ENCODE measurements around the gene RSPRY1. TPM values are rescaled to one million over a fixed set of nuclear protein-coding genes. Genes with fewer than 3 reads are reported as not detected.

Gene RSPRY1
- polyA plus RNA-seq, 2 donors: 7.5 to 9.8 TPM

DNA sequence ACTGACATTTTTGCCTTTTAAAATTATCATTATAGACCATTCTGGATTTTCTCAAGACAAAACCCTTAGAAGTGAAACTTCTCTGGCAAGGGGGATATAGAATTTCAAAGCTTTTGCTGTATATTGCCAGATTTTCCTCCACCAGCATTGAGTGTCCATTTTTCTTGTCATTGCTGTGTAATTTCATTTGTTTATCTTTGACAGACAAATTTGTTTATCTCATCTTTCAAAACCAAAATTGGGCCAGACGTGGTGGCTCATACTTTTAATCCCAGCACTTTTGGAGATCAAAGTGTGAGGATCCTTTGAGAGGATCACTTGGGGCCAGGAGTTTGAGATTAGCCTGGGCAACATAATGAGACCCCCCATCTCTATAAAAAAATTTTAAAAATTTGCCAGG lies 43.0 kb downstream of the RSPRY1 start:
- no peak overlapping the region for H3K27ac ChIP-seq (ENCODE audit: low read depth in 2 of 2, low read length in 1 of 2)
- no peaks in the 10 kb centered on the region for H3K4me1 ChIP-seq (ENCODE audit: control insufficient read depth in 2 of 2, insufficient read depth in 2 of 2, low read length in 1 of 2)
- WGBS, 2 donors: 70 to 87% methylated on average over 1 of the region's 1 CpG
- H3K36me3 ChIP-seq (ENCODE audit: control insufficient read depth in 2 of 2, insufficient read depth in 2 of 2, low read length in 1 of 2): peaks cover 2 to 18% of the 10 kb centered on the region in 2 donors
- no peaks in the 10 kb centered on the region for H3K9me3 ChIP-seq (ENCODE audit: control insufficient read depth in 2 of 2, insufficient read depth in 1 of 2, low read depth in 1 of 2, low read length in 1 of 2)
- H3K4me3 ChIP-seq (ENCODE audit: low read depth in 1 of 2, low read length in 2 of 2): no peak overlapping the region
- no peaks in the 10 kb centered on the region for H3K27me3 ChIP-seq (ENCODE audit: control insufficient read depth in 1 of 2, insufficient read depth in 2 of 2, low read length in 2 of 2)

GRCh38 chr16:57231821-57232350 lies 45.8 kb downstream of the RSPRY1 start:
- H3K27me3 ChIP-seq (ENCODE audit: control insufficient read depth in 1 of 2, insufficient read depth in 2 of 2, low read length in 2 of 2): no peaks in the 10 kb centered on the region
- no peaks in the 10 kb centered on the region for H3K4me1 ChIP-seq (ENCODE audit: control insufficient read depth in 2 of 2, insufficient read depth in 2 of 2, low read length in 1 of 2)
- no peak overlapping the region for H3K4me3 ChIP-seq (ENCODE audit: low read depth in 1 of 2, low read length in 2 of 2)
- 52 to 59% methylated on average over 3 of the region's 3 CpGs for WGBS, 2 donors
- H3K36me3 ChIP-seq (ENCODE audit: control insufficient read depth in 2 of 2, insufficient read depth in 2 of 2, low read length in 1 of 2): peaks cover 6 to 21% of the 10 kb centered on the region in 2 donors
- no peaks in the 10 kb centered on the region for H3K9me3 ChIP-seq (ENCODE audit: control insufficient read depth in 2 of 2, insufficient read depth in 1 of 2, low read depth in 1 of 2, low read length in 1 of 2)
- H3K27ac ChIP-seq (ENCODE audit: low read depth in 2 of 2, low read length in 1 of 2): no peak overlapping the region

GRCh38 chr16:57233944-57234706 lies 48.0 kb downstream of the RSPRY1 start:
- Histone ChIP-seq H3K9me3 (ENCODE audit: control insufficient read depth in 2 of 2, insufficient read depth in 1 of 2, low read depth in 1 of 2, low read length in 1 of 2) (no peaks in the 10 kb centered on the region), H3K4me3 (ENCODE audit: low read depth in 1 of 2, low read length in 2 of 2) (no peak overlapping the region), H3K4me1 (ENCODE audit: control insufficient read depth in 2 of 2, insufficient read depth in 2 of 2, low read length in 1 of 2) (no peaks in the 10 kb centered on the region), H3K27me3 (ENCODE audit: control insufficient read depth in 1 of 2, insufficient read depth in 2 of 2, low read length in 2 of 2) (no peaks in the 10 kb centered on the region), H3K36me3 (ENCODE audit: control insufficient read depth in 2 of 2, insufficient read depth in 2 of 2, low read length in 1 of 2) (peaks cover 8 to 16% of the 10 kb centered on the region in 2 donors), H3K27ac (ENCODE audit: low read depth in 2 of 2, low read length in 1 of 2) (no peak overlapping the region)
- WGBS, 2 donors: 91% methylated on average over 9 of the region's 9 CpGs

DNA sequence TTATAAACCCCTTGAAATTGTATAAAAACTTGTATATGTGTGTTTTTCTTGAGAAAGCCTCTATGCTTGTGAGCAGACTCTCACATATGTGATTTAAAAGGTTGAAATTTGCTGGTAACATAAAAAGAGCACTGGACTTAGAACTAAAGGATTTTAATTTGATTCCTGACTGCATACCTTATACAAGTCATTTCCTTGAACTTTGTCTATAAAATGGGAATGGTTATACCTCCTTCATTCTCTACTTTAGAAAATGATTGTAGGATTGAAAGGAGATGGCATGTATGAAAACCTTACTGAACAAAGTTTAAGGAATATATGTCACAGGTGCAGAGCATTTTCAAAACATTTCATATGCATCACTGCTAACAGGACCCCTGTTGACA lies 48.6 kb downstream of the RSPRY1 start:
- no peak overlapping the region for H3K27ac ChIP-seq (ENCODE audit: low read depth in 2 of 2, low read length in 1 of 2)
- H3K9me3 ChIP-seq (ENCODE audit: control insufficient read depth in 2 of 2, insufficient read depth in 1 of 2, low read depth in 1 of 2, low read length in 1 of 2): no peaks in the 10 kb centered on the region
- H3K36me3 ChIP-seq (ENCODE audit: control insufficient read depth in 2 of 2, insufficient read depth in 2 of 2, low read length in 1 of 2): peaks cover 10 to 16% of the 10 kb centered on the region in 2 donors
- no peaks in the 10 kb centered on the region for H3K4me1 ChIP-seq (ENCODE audit: control insufficient read depth in 2 of 2, insufficient read depth in 2 of 2, low read length in 1 of 2)
- H3K4me3 ChIP-seq (ENCODE audit: low read depth in 1 of 2, low read length in 2 of 2): no peak overlapping the region
- no peaks in the 10 kb centered on the region for H3K27me3 ChIP-seq (ENCODE audit: control insufficient read depth in 1 of 2, insufficient read depth in 2 of 2, low read length in 2 of 2)

- Histone ChIP-seq H3K27ac (ENCODE audit: low read depth in 2 of 2, low read length in 1 of 2) (no peak overlapping the region), H3K27me3 (ENCODE audit: control insufficient read depth in 1 of 2, insufficient read depth in 2 of 2, low read length in 2 of 2) (no peaks in the 10 kb centered on the region), H3K4me1 (ENCODE audit: control insufficient read depth in 2 of 2, insufficient read depth in 2 of 2, low read length in 1 of 2) (no peaks in the 10 kb centered on the region), H3K36me3 (ENCODE audit: control insufficient read depth in 2 of 2, insufficient read depth in 2 of 2, low read length in 1 of 2) (peaks cover 10 to 16% of the 10 kb centered on the region in 2 donors), H3K9me3 (ENCODE audit: control insufficient read depth in 2 of 2, insufficient read depth in 1 of 2, low read depth in 1 of 2, low read length in 1 of 2) (no peaks in the 10 kb centered on the region), H3K4me3 (ENCODE audit: low read depth in 1 of 2, low read length in 2 of 2) (no peak overlapping the region)
- 69 to 78% methylated on average over 8 of the region's 8 CpGs for WGBS, 2 donors
Observed at GRCh38 chr16:57235128-57236021, 49.2 kb downstream of the RSPRY1 start.

- H3K36me3 ChIP-seq (ENCODE audit: control insufficient read depth in 2 of 2, insufficient read depth in 2 of 2, low read length in 1 of 2): peaks cover 10 to 16% of the 10 kb centered on the region in 2 donors
- no peak overlapping the region for H3K4me3 ChIP-seq (ENCODE audit: low read depth in 1 of 2, low read length in 2 of 2)
- no peaks in the 10 kb centered on the region for H3K27me3 ChIP-seq (ENCODE audit: control insufficient read depth in 1 of 2, insufficient read depth in 2 of 2, low read length in 2 of 2)
- H3K4me1 ChIP-seq (ENCODE audit: control insufficient read depth in 2 of 2, insufficient read depth in 2 of 2, low read length in 1 of 2): no peaks in the 10 kb centered on the region
- no peak overlapping the region for H3K27ac ChIP-seq (ENCODE audit: low read depth in 2 of 2, low read length in 1 of 2)
- no peaks in the 10 kb centered on the region for H3K9me3 ChIP-seq (ENCODE audit: control insufficient read depth in 2 of 2, insufficient read depth in 1 of 2, low read depth in 1 of 2, low read length in 1 of 2)
Observed at GRCh38 chr16:57236022-57236350, 49.9 kb downstream of the RSPRY1 start.

- Histone ChIP-seq H3K27ac (ENCODE audit: low read depth in 2 of 2, low read length in 1 of 2) (no peak overlapping the region), H3K4me3 (ENCODE audit: low read depth in 1 of 2, low read length in 2 of 2) (no peak overlapping the region), H3K4me1 (ENCODE audit: control insufficient read depth in 2 of 2, insufficient read depth in 2 of 2, low read length in 1 of 2) (no peaks in the 10 kb centered on the region), H3K36me3 (ENCODE audit: control insufficient read depth in 2 of 2, insufficient read depth in 2 of 2, low read length in 1 of 2) (peaks cover 10% of the 10 kb centered on the region in 2 donors), H3K27me3 (ENCODE audit: control insufficient read depth in 1 of 2, insufficient read depth in 2 of 2, low read length in 2 of 2) (no peaks in the 10 kb centered on the region), H3K9me3 (ENCODE audit: control insufficient read depth in 2 of 2, insufficient read depth in 1 of 2, low read depth in 1 of 2, low read length in 1 of 2) (no peaks in the 10 kb centered on the region)
- WGBS, 2 donors: 68 to 81% methylated on average over 2 of the region's 2 CpGs
Observed at GRCh38 chr16:57238682-57239081, 52.6 kb downstream of the RSPRY1 start.

GRCh38 chr16:57239107-57239506 lies 53.0 kb downstream of the RSPRY1 start:
- H3K27me3 ChIP-seq (ENCODE audit: control insufficient read depth in 1 of 2, insufficient read depth in 2 of 2, low read length in 2 of 2): no peaks in the 10 kb centered on the region
- WGBS, 2 donors: 76 to 78% methylated on average over 2 of the region's 2 CpGs
- H3K4me1 ChIP-seq (ENCODE audit: control insufficient read depth in 2 of 2, insufficient read depth in 2 of 2, low read length in 1 of 2): no peaks in the 10 kb centered on the region
- no peak overlapping the region for H3K4me3 ChIP-seq (ENCODE audit: low read depth in 1 of 2, low read length in 2 of 2)
- H3K9me3 ChIP-seq (ENCODE audit: control insufficient read depth in 2 of 2, insufficient read depth in 1 of 2, low read depth in 1 of 2, low read length in 1 of 2): no peaks in the 10 kb centered on the region
- H3K36me3 ChIP-seq (ENCODE audit: control insufficient read depth in 2 of 2, insufficient read depth in 2 of 2, low read length in 1 of 2): peaks cover 7 to 10% of the 10 kb centered on the region in 2 donors
- H3K27ac ChIP-seq (ENCODE audit: low read depth in 2 of 2, low read length in 1 of 2): no peak overlapping the region

DNA sequence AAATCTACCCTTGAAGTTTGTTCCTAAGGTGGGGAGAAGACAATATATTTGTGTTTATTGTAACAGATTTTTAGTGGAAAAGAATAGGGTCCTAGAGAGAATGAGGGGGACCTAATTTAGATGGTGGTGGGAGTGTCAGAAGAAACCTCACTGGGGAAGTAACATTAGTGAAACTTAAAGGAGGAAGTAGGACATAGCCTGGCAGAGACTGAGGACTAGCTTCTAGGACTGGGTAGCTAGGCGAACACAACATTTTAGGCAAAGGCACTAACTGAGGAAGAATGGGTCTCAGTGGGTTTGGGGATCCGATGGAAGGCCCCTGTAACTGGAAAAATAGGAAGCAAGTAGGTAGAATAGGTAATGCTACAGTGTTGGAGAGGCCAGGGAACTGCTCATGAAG lies 54.7 kb downstream of the RSPRY1 start:
- Histone ChIP-seq H3K9me3 (ENCODE audit: control insufficient read depth in 2 of 2, insufficient read depth in 1 of 2, low read depth in 1 of 2, low read length in 1 of 2) (no peaks in the 10 kb centered on the region), H3K27me3 (ENCODE audit: control insufficient read depth in 1 of 2, insufficient read depth in 2 of 2, low read length in 2 of 2) (no peaks in the 10 kb centered on the region), H3K4me3 (ENCODE audit: low read depth in 1 of 2, low read length in 2 of 2) (no peak overlapping the region), H3K36me3 (ENCODE audit: control insufficient read depth in 2 of 2, insufficient read depth in 2 of 2, low read length in 1 of 2) (peaks cover 0 to 4% of the 10 kb centered on the region in 2 donors), H3K4me1 (ENCODE audit: control insufficient read depth in 2 of 2, insufficient read depth in 2 of 2, low read length in 1 of 2) (no peaks in the 10 kb centered on the region), H3K27ac (ENCODE audit: low read depth in 2 of 2, low read length in 1 of 2) (no peak overlapping the region)
- WGBS, 2 donors: 87 to 89% methylated on average over 2 of the region's 2 CpGs

Measured in esophagus (tissue), 2 donors.